Medulla oblongata (tissue), 1 donor: Measurements from ENCODE around the gene NFXL1.

Experiments used
- DNase-seq: peaks from one replicate; pipeline ENCODE4 v3.0.0-alpha.2; 2015; ENCODE audit errors: extremely low spot score

The NFXL1 gene

GRCh38 chr4:47891928-47892327, 22.5 kb downstream of the NFXL1 start:
- DNase-seq: no peak

- no peak for DNase-seq
Measured at GRCh38 chr4:47882228-47882627, 32.2 kb downstream of the NFXL1 start.

- DNase-seq: no peak
Measured at GRCh38 chr4:47879458-47879857, 34.9 kb downstream of the NFXL1 start.

- no peak for DNase-seq
Measured at GRCh38 chr4:47876784-47877546, 37.4 kb downstream of the NFXL1 start.

- DNase-seq: no peak
Measured at GRCh38 chr4:47876310-47876709, 38.1 kb downstream of the NFXL1 start.

GRCh38 chr4:47873877-47874541, 40.4 kb downstream of the NFXL1 start:
- DNase-seq: no peak

GRCh38 chr4:47863486-47863885, 50.9 kb downstream of the NFXL1 start:
- DNase-seq: no peak

- no peak for DNase-seq
Measured at GRCh38 chr4:47862297-47862696, 52.1 kb downstream of the NFXL1 start.

- DNase-seq: no peak
Measured at GRCh38 chr4:47860305-47860704, 54.1 kb downstream of the NFXL1 start.

GRCh38 chr4:47858006-47858405, 56.4 kb downstream of the NFXL1 start:
- no peak for DNase-seq

- DNase-seq: no peak
Measured at GRCh38 chr4:47856713-47857112, 57.7 kb downstream of the NFXL1 start.

GRCh38 chr4:47855350-47855749, 59.0 kb downstream of the NFXL1 start:
- no peak for DNase-seq

GRCh38 chr4:47852136-47852535, 62.2 kb downstream of the NFXL1 start:
- no peak for DNase-seq

GRCh38 chr4:47849466-47849865, 64.9 kb downstream of the NFXL1 start:
- DNase-seq: no peak

- DNase-seq: no peak
Measured at GRCh38 chr4:47848041-47848440, 66.3 kb downstream of the NFXL1 start.

- no peak for DNase-seq
Measured at GRCh38 chr4:47842985-47843384, 71.4 kb downstream of the NFXL1 start.

- no peak for DNase-seq
Measured at GRCh38 chr4:47840291-47840690, 74.1 kb downstream of the NFXL1 start.

- DNase-seq: peak; percentile 11
Measured at GRCh38 chr4:47839259-47839658, 75.1 kb downstream of the NFXL1 start.

- DNase-seq: no peak
Measured at GRCh38 chr4:47838445-47838844, 75.9 kb downstream of the NFXL1 start.

- no peak for DNase-seq
Measured at GRCh38 chr4:47837908-47838294, 76.5 kb downstream of the NFXL1 start, which contains the start of gene CORIN. Gene CORIN (minus strand): TSS chr4:47838067. CDS start chr4:47837949, 118 bp downstream.

GRCh38 chr4:47837094-47837907, 77.1 kb downstream of the NFXL1 start:
- DNase-seq: no peak

- peak; percentile 72 for DNase-seq
Measured at GRCh38 chr4:47836641-47837093, 77.7 kb downstream of the NFXL1 start.
